CD4-positive, alpha-beta T cell treated with Interleukin-4 for 1 hour (primary cell): ENCODE results near the gene CADM2.
"Not testable (repeated sequence)": the region's sequence is repeated elsewhere in the genome, so short reads cannot be mapped to it uniquely, and the experiment has no call there.

Source experiments
- DNase-seq, 2 donors: peaks; one replicate each; pipeline ENCODE4 v3.0.0-alpha.2; 2020 to 2022

Gene CADM2

GRCh38 chr3:84958495-84959469 is at the start of gene CADM2:
TSS of gene CADM2 (plus strand) at chr3:84958989.
- peak; percentile 53 to 59 for DNase-seq

GRCh38 chr3:84918592-84918991 is 40.2 kb upstream of the CADM2 start:
- DNase-seq = not testable (repeated sequence)

GRCh38 chr3:84922682-84923081 is 36.1 kb upstream of the CADM2 start:
- no peak for DNase-seq

GRCh38 chr3:84925571-84925970 is 33.2 kb upstream of the CADM2 start:
- DNase-seq = no peak

- DNase-seq = no peak
Measured at GRCh38 chr3:84943379-84943778, 15.4 kb upstream of the CADM2 start.

DNA sequence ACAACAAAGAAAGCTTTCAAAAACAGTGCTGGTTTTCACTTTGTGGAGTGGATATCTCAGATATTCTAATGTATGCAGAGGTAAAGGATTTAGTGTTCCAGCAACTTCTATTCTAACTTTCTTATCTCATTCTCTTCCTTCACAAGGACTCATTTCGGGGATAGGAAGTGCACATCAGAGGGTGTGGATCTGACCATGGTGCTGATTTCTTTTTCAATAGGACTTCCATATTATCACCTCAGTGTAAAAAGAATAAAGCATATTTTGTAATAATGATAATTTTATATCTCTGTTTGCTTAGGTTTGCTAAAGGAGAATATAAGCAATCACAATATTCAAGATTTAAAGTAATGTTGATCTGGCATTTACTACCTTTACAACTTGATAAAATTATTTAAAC is 12.5 kb upstream of the CADM2 start:
- DNase-seq = no peak

DNA sequence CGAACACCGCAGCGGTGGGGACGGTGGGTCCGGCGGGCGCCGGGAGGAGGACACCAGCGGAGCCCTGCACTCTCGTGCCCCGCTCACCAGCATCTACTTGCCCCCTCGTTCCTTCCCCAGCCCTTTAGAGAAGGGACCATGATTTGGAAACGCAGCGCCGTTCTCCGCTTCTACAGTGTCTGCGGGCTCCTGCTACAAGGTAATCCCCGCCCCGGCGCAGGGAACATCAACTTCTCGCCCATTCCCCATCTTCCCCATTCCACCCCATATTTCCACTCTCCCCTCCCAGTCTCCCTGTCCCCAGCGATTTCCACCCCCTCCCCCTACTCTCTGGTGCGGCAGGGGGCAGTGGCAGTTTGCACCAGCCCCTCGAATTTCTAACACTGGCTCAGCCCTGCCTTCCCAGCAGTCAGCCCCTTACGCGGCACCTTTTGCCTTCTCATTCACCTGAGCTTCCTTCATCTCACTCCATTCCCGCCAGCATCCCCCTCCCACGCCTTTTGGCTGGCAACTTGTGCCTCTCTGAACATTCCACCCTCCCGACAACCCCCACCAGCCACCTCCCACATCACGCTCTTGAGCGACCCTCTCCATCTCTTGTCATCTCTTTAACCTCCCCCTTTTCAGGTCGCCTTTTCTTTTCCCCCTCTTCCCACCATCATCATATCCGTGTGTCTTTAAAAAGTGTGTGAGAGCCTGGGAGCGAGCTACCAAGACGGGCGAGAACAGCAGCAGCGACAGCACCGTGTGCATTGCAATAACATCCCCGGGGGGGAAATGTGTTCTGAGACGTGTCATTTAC is 882 bp downstream of the CADM2 start:
- DNase-seq = no peak

GRCh38 chr3:84960581-84960980 is 1.8 kb downstream of the CADM2 start:
- no peak for DNase-seq

- DNase-seq = no peak
Measured at GRCh38 chr3:84961011-84961410, 2.2 kb downstream of the CADM2 start.

- no peak for DNase-seq
Measured at GRCh38 chr3:84961521-84962255, 2.9 kb downstream of the CADM2 start.

DNA sequence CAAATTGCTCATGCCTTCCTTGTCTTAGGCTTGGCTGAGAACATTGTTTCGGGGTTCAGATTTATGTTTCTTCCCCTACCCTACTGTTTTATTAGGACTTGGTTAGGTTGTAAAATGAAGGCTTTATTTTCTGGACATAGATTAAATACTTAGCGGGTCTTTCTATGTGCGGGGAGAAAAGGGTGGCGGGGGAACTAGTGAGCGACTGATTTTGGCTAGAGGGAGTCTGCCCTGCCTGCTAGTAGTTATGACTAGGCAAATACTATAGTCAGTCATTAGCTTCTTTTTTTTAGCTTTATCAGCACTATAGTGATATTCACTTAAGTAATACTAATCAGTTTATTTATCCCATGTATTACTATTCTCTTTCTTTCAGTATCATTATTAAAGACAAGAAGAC is 3.6 kb downstream of the CADM2 start:
- no peak for DNase-seq

DNA sequence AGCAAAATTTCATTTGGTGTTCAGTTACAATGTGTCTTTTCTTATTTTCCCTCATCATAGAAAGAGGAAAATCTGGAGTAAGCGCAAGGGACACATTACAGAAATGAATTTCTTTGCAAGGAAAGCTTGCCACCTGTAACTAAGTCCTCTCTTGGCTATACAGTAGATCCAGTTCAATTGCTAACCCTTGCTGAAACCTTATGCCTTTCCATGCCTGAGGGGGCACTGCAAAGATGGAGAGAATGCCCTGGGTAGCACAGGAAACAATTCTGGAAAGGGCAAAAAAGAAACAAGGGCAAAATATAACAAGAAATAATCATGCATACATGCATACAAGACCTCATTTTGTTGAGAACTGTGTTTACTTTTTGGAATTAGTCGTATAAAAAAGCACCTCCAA is 4.3 kb downstream of the CADM2 start:
- no peak for DNase-seq

DNA sequence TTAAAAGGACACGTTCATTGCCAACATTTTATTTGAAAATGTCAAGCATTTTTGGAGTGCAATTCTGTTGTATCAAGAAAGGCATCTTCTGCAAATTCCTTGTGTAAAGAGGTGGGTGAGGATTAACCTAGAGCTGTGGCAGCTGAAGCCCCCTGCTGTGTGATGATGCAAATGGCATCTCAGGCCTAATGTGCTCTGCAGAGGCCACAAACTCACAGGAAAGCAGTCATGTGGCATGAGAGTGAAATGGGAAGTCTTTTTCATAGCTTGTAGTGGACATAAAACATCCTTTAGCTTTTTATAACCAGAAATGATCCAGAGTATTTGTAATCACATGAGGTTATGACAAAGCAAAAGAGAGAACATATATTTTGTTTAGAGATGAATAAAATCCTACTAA is 6.4 kb downstream of the CADM2 start:
- DNase-seq = no peak

DNA sequence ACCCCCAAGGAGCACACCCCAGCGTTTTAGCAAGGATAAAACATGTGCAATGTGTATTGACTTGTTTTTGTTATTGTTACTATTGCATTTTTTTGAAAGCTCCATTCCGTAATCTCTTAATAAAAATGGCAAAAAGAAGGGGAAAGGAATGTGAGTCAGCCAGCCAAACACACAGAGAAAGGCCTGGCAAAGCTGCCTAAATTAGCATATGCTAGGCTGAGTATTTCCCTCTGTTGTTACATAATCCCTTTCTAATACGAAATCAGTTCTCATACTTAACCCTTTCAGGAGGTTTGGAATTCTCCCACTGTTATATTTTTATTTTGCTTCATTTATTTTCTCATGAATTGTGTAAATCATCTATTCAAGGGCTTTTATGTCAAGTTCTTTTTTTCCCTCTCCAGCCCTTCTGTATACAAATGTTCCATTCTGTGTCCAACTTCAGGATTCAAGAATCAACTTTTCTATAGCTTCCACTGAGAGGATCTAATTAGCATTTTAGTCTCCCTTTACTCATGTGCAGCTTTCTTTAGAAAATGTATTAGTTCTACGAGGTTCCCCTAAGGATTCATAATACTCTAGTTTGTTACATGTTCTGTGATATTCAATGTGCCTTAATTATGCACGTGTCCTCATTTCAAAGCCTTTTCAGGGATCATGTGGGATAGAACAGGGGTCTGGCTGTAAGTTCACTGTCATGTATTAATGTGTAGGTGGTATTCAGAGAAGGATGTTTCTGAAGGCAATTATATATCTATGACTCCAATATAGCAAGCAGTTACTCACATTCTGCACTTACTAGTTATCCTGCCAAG is 9.2 kb downstream of the CADM2 start:
- DNase-seq = no peak

DNA sequence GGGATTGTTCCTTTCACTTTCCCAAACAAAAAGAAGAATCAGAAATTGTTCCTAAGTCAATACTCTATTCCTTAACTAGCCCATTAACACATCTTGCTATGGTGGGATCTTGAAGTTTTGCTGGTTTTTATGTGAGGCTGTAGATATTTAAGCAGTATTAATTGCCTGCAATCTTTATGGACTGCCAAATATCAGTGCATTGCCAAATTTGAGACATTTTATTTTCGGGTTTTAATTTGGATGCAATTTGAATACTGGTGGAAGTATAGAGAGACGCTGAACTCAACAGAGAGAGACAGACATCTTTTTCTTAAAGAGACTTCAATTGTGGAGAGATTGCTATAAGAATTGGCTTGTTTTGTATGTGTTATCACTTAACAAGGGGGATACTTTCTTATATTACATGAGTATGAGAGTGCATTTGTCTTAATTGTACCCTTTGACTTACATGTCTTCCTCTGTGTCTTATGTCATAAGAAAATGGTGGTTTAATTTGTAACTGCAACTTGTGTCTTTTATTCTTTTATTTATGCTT is 10.0 kb downstream of the CADM2 start:
- no peak for DNase-seq

DNA sequence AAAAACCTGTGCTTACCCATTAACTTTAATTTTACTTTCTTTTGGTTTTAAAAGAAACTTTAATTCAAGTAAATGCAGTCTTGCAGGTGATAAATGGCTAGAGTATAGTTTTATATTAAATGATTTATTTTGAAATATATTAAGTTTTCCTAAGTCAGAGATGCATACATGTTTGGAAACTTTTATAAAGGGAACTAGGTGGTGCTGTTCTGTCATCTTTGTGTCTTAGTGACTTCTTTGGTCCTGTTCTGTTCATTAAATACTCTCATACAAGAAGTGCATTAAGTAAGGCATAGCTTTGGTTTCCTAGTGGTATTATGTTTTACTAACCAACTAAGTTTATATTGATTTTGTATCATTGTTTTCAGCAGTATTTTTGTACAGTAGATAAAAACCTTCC is 15.6 kb downstream of the CADM2 start:
- no peak for DNase-seq

DNA sequence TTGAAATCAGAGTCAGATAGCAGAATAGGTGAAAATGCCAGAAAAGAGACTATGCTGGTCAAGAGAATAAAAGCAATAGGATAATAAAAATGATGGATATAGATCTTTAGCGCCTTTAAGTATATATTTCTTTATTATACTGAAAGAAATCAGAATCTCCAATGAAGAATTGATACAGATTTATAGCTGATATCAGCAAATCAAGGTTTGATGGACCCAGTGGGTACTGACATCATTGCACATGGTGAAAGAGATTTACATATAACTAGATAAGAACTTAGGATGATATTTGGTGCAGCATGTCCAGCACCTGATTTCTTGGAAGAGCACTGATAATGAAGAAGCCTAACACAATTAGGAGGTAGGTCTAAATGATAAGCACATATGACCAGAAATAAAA is 18.2 kb downstream of the CADM2 start:
- DNase-seq = no peak

- DNase-seq = no peak
Measured at GRCh38 chr3:84978843-84979242, 20.1 kb downstream of the CADM2 start.

DNA sequence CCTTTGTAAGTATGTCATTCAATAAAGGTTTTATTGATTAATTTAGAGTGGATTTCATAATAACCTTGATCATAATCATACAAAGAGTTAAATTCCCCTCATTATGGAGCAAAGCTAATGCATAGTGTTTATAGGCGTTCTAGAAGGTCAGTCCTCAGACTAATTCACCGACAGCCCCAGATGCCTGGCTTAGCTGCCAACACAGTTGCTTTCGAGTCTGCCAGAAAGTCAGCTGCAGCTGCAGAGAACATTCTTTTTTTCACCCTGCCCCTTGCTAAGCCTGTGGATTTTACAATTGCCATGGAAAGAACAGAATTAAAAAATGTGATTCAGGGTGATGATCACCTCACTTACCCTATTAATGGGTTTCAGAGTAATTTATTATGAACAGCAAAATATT is 21.2 kb downstream of the CADM2 start:
- no peak for DNase-seq

DNA sequence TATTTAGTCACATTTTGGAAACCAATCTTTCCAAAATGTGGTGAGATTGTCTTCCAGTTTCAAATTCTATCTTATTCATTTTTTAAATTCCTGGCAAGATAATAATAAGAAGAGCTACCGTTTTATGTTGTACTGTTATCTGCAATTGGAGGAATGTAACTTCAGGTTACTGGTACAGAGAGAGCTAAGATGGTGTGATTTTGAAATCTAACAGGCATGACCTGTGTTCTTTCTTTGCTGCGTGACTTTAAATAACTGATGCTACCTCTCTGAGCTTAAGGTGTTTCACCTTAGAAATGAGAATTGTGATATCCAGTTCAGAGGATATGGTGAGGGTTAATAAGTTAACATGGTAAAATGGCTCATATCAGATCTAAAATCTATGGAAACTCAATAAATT is 21.7 kb downstream of the CADM2 start:
- no peak for DNase-seq

DNA sequence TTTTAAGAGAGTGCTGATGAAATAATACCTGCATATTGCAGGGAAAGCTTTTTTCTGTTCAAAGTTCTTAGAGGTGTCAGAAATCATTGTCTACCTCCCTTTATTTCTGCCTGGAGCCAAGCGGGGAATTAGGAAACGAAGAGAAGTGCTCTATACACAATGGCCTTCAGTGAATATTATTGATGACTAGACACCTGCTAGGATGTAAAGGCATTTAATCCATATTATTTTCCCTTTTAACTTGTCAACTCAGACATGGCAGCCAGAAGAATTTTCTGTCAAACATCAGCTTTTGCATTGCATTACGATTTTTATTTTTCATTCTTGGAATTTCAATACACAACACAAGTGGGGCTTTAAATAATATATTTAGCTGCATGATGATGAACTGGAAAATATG is 24.7 kb downstream of the CADM2 start:
- no peak for DNase-seq

- DNase-seq = no peak
Measured at GRCh38 chr3:84984429-84984828, 25.6 kb downstream of the CADM2 start.
